Endothelial cell of umbilical vein (primary cell): Measurements from ENCODE around the gene RNF150. TPM values are rescaled to one million over a fixed set of nuclear protein-coding genes. Genes with fewer than 3 reads are reported as not detected.

Experiments
- BruUV-seq: library from RNA; stranded (reverse); fragments of 400-500 nt; replicated peaks from 2 replicates; lab custom pipeline; 2021; lab: Mats Ljungman, UMichigan
- CTCF ChIA-PET: fragments of 300-600, 350-600 bp; sonication (Branson Sonifier 250); formaldehyde crosslinking; loops from one replicate; lab custom pipeline; 2021; ENCODE audit warnings: antibody characterized with exemption, inconsistent platforms; lab: Charles Lee
- POLR2A ChIA-PET: fragments of 300-600, 350-600 bp; sonication (Branson Sonifier 250); formaldehyde crosslinking; loops from one replicate; lab custom pipeline; 2021; ENCODE audit warnings: antibody characterized with exemption, inconsistent platforms; lab: Charles Lee
- DNase-seq: peaks from one replicate; pipeline ENCODE4 v3.0.0-alpha.2; 2011; ENCODE audit warnings: low read depth, low spot score
- FAIRE-seq: peaks from 2 replicates; lab custom pipeline; 2011; peaks lifted over from hg19 to GRCh38; lab: Jason Lieb, UNC
- H2AFZ ChIP-seq: 2 replicates; pipeline ENCODE4 v1.6.0; 2012; ENCODE audit warnings: low read depth, low read length, control low read depth, inconsistent platforms
- H3K27ac ChIP-seq: 2 replicates; pipeline ENCODE4 v1.5.1; 2011; ENCODE audit warnings: low read depth, mild to moderate bottlenecking, control low read depth, low read length, moderate library complexity; ENCODE audit not compliant: insufficient read depth
- H3K27me3 ChIP-seq, 2 experiments: 2 replicates each; pipeline versions ENCODE4 v1.6.0 to v1.6.1; 2011; ENCODE audit warnings: low read length in 2 of 2, mixed read lengths in 1 of 2; ENCODE audit not compliant: control insufficient read depth in 2 of 2, insufficient read depth in 2 of 2
- H3K36me3 ChIP-seq, 2 experiments: 2 replicates in 1 of 2; 3 replicates in 1 of 2; pipeline ENCODE4 v1.5.1; 2011; ENCODE audit warnings: low read length in 2 of 2, mild to moderate bottlenecking in 1 of 2, moderate library complexity in 1 of 2; ENCODE audit not compliant: control insufficient read depth in 2 of 2, insufficient read depth in 2 of 2; ENCODE audit errors: extremely low read depth in 1 of 2
- H3K4me1 ChIP-seq: 3 replicates; pipeline ENCODE4 v1.5.1; 2011; ENCODE audit warnings: mild to moderate bottlenecking, low read length; ENCODE audit not compliant: control insufficient read depth, insufficient read depth; ENCODE audit errors: extremely low read depth
- H3K4me2 ChIP-seq: 2 replicates; pipeline ENCODE4 v1.6.1; 2011; ENCODE audit warnings: low read length, control low read depth, mixed read lengths; ENCODE audit not compliant: insufficient read depth
- H3K4me3 ChIP-seq, 3 experiments: fragments of 200-600 bp in 1 of 3; sonication (generic), shearing (Covaris generic) in 1 of 3; replicated peaks in 1 of 3; 2 replicates each; pipeline ENCODE4 v1.5.1; 2011 to 2016; ENCODE audit warnings: control low read depth in 3 of 3, low read length in 3 of 3, mild to moderate bottlenecking in 2 of 3, inconsistent platforms in 1 of 3, low read depth in 1 of 3, moderate library complexity in 1 of 3; ENCODE audit not compliant: insufficient read depth in 1 of 3
- H3K79me2 ChIP-seq: 2 replicates; pipeline ENCODE4 v1.6.0; 2012; ENCODE audit warnings: low read length, inconsistent platforms; ENCODE audit not compliant: control insufficient read depth, insufficient read depth
- H3K9ac ChIP-seq: replicated peaks from 2 replicates; pipeline ENCODE3; 2011; ENCODE audit warnings: low read length, control low read depth; ENCODE audit not compliant: insufficient read depth; ENCODE audit errors: extremely low read depth
- H3K9me1 ChIP-seq: replicated peaks from 3 replicates; pipeline ENCODE4 v1.6.0; 2011; ENCODE audit warnings: mild to moderate bottlenecking, low read length; ENCODE audit not compliant: control insufficient read depth, insufficient read depth; ENCODE audit errors: extremely low read depth
- H3K9me3 ChIP-seq: replicated peaks from 2 replicates; pipeline ENCODE4 v1.5.1; 2012; ENCODE audit warnings: low read length, inconsistent platforms; ENCODE audit not compliant: control insufficient read depth, insufficient read depth
- H4K20me1 ChIP-seq: replicated peaks from 2 replicates; pipeline ENCODE3; 2011; ENCODE audit warnings: mild to moderate bottlenecking, low read length; ENCODE audit not compliant: control insufficient read depth, insufficient read depth; ENCODE audit errors: extremely low read depth
- CTCF ChIP-seq, 2 donors: IDR thresholded peaks; 1 replicate in 1 of 2; 2 replicates in 1 of 2; pipeline ENCODE4 v1.5.1; 2011; ENCODE audit warnings: low read length in 2 of 2, mild to moderate bottlenecking in 2 of 2, moderate library complexity in 2 of 2, control low read depth in 1 of 2, inconsistent platforms in 1 of 2, low read depth in 1 of 2; ENCODE audit not compliant: insufficient read depth in 1 of 2; ENCODE audit errors: extremely low read depth in 1 of 2
- EZH2 ChIP-seq: IDR thresholded peaks from 2 replicates; pipeline ENCODE4 v1.6.1; 2012; ENCODE audit warnings: borderline replicate concordance, low read depth, mild to moderate bottlenecking, moderate library complexity, low read length, inconsistent platforms; ENCODE audit not compliant: severe bottlenecking
- FOS ChIP-seq: IDR thresholded peaks from 2 replicates; pipeline ENCODE4 v1.6.1; 2011; ENCODE audit warnings: mild to moderate bottlenecking, low read length, moderate library complexity, borderline replicate concordance; ENCODE audit not compliant: insufficient read depth
- GATA2 ChIP-seq: IDR thresholded peaks from 2 replicates; pipeline ENCODE4 v1.7.0; 2011; ENCODE audit warnings: low read depth, mild to moderate bottlenecking, moderate library complexity, mixed read lengths, low read length; ENCODE audit not compliant: insufficient read length, insufficient read depth
- JUN ChIP-seq: IDR thresholded peaks from 2 replicates; pipeline ENCODE4 v1.6.1; 2011; ENCODE audit warnings: borderline replicate concordance, low read depth; ENCODE audit not compliant: insufficient read length, insufficient read depth
- MAX ChIP-seq: IDR thresholded peaks from 2 replicates; pipeline ENCODE4 v1.6.1; 2011; ENCODE audit not compliant: insufficient read depth, insufficient read length
- MYC ChIP-seq: IDR thresholded peaks from one replicate; pipeline ENCODE4 v1.6.1; 2011; ENCODE audit warnings: mild to moderate bottlenecking, low read depth, low read length
- POLR2AphosphoS5 ChIP-seq: IDR thresholded peaks from 2 replicates; pipeline ENCODE4 v1.6.1; 2012; ENCODE audit warnings: low read depth, mild to moderate bottlenecking, control low read depth, low read length, moderate library complexity; ENCODE audit not compliant: insufficient read depth
- dilution Hi-C: fragments of 300-500 bp; cut with MboI; formaldehyde crosslinking; loops from one replicate; pipeline ENCODE4 v1.15.0; 2019; ENCODE audit warnings: low sequenced_read_pairs; ENCODE audit not compliant: extremely low pct_ligation_motif_present
- intact Hi-C: fragments of 100-400 bp; cut with micrococcal nuclease; formaldehyde crosslinking; loops from one replicate; pipeline ENCODE4 v1.10.0; 2022
- polyA plus RNA-seq, 4 experiments: library from polyadenylated mRNA; depleted of rRNA in 3 of 4; stranded (reverse) in 3 of 4; unstranded in 1 of 4; fragments of >200 nt; gene quantifications; 2 replicates each; pipeline versions ENCODE4 v1.2.1 to v1.2.3, GENCODE V29; 2011 to 2012; ENCODE audit warnings: missing spikeins in 1 of 4
- total RNA-seq: library from RNA; stranded (reverse); gene quantifications from 2 replicates; pipeline ENCODE4 v1.2.3, GENCODE V29; 2021

The RNF150 gene
- total and polyA plus RNA-seq, 2 donors (not counting 3 experiments of a cell fraction or from before 2014, with no cell fraction given): 0.33 to 0.35 TPM

GRCh38 chr4:140816806-140817510, 316.3 kb downstream of the RNF150 start:
- no TSS peak for BruUV-seq
- H3K79me2 ChIP-seq: no peaks in the 10 kb centered on the region
- POLR2A ChIA-PET: no interaction called here
- no peak overlapping the region for H3K27ac ChIP-seq
- no peaks in the 10 kb centered on the region for H4K20me1 ChIP-seq
- H3K4me2 ChIP-seq: no peak overlapping the region
- H3K36me3 ChIP-seq: no peaks in the 10 kb centered on the region
- TF ChIP-seq JUN (no peak), GATA2 (no peak), CTCF (IDR thresholded peaks at IDR 0.05; ENCODE audit: extremely low read depth in 1 of 2, insufficient read depth in 1 of 2, low read depth in 1 of 2, low read length in 2 of 2) (no peak), MYC (no peak), EZH2 (no peak), POLR2AphosphoS5 (no peak), FOS (no peak), MAX (no peak)
- intact Hi-C loops (no loop called here), dilution Hi-C loops (no loop called here)
- H3K4me3 ChIP-seq: no peak overlapping the region
- no peaks in the 10 kb centered on the region for H3K9me3 ChIP-seq
- no peak overlapping the region for H3K9ac ChIP-seq
- CTCF ChIA-PET: no interaction called here
- no peak overlapping the region for H2AFZ ChIP-seq
- FAIRE-seq (no peak), DNase-seq (no peak)
- H3K27me3 ChIP-seq: peaks cover 3 to 9% of the 10 kb centered on the region in 2 experiments
- no peaks in the 10 kb centered on the region for H3K4me1 ChIP-seq
- no peaks in the 10 kb centered on the region for H3K9me1 ChIP-seq
